HG03378 (cell line): ENCODE data around the gene PYGB.
A peak's percentile ranks its signal among the peaks of the same experiment; 100 is the strongest.
"Not testable (repeated sequence)": the region's sequence is repeated elsewhere in the genome, so short reads cannot be mapped to it uniquely, and the experiment has no call there.

ENCODE experiments used
- ATAC-seq: cut with Tn5 transposase; IDR thresholded peaks from one replicate; pipeline ENCODE4 v1.9.1; 2021; ENCODE audit warnings: mild to moderate bottlenecking, moderate library complexity; ENCODE audit not compliant: unreplicated experiment

Gene PYGB

GRCh38 chr20:25309395-25310267 is 61.7 kb downstream of the PYGB start:
- ATAC-seq, result no peak

GRCh38 chr20:25310268-25310920 is 62.5 kb downstream of the PYGB start:
- peak; percentile 96 for ATAC-seq

GRCh38 chr20:25310921-25311728 is 63.2 kb downstream of the PYGB start:
- no peak for ATAC-seq

GRCh38 chr20:25312716-25313115 is 64.8 kb downstream of the PYGB start:
- not testable (repeated sequence) for ATAC-seq

GRCh38 chr20:25313593-25313992 is 65.7 kb downstream of the PYGB start:
- ATAC-seq, result no peak

GRCh38 chr20:25314497-25315417 is 66.9 kb downstream of the PYGB start:
- ATAC-seq, result no peak

- ATAC-seq, result no peak
Observed at GRCh38 chr20:25315418-25316210, 67.7 kb downstream of the PYGB start.

- ATAC-seq, result no peak
Observed at GRCh38 chr20:25316506-25317190, 68.8 kb downstream of the PYGB start.

GRCh38 chr20:25317351-25318075 is 69.6 kb downstream of the PYGB start:
- no peak for ATAC-seq

- ATAC-seq, result peak; percentile 94
Observed at GRCh38 chr20:25318471-25319240, 70.8 kb downstream of the PYGB start.

GRCh38 chr20:25319241-25320034 is 71.6 kb downstream of the PYGB start:
- ATAC-seq, result no peak

GRCh38 chr20:25320035-25320800 is 72.3 kb downstream of the PYGB start:
- ATAC-seq, result no peak

- ATAC-seq, result no peak
Observed at GRCh38 chr20:25321262-25321831, 73.5 kb downstream of the PYGB start.

GRCh38 chr20:25321991-25322390 is 74.1 kb downstream of the PYGB start:
- no peak for ATAC-seq

GRCh38 chr20:25323496-25324246 is 75.8 kb downstream of the PYGB start:
- no peak for ATAC-seq
